Liver (tissue), 9 donors: ENCODE measurements around the gene LRRC8B. TPM values are rescaled to one million over a fixed set of nuclear protein-coding genes. Genes with fewer than 3 reads are reported as not detected.

ENCODE experiments used
- DNase-seq: peaks from one replicate; pipeline ENCODE4 v3.0.0-alpha.2; 2017; ENCODE audit warnings: low spot score
- H3K27ac ChIP-seq, 2 donors: one replicate each; pipeline ENCODE4 v1.7.0; 2013; ENCODE audit warnings: inconsistent platforms in 2 of 2, low read length in 2 of 2, control low read depth in 1 of 2, low read depth in 1 of 2, mild to moderate bottlenecking in 1 of 2
- H3K27me3 ChIP-seq, 4 donors: one replicate each; pipeline versions ENCODE4 v1.6.1 to v1.7.0; 2013; ENCODE audit warnings: low read length in 3 of 4, inconsistent platforms in 1 of 4, mild to moderate bottlenecking in 1 of 4, moderate library complexity in 1 of 4; ENCODE audit not compliant: control insufficient read depth in 4 of 4, insufficient read depth in 4 of 4
- H3K36me3 ChIP-seq, 4 donors: one replicate each; pipeline versions ENCODE4 v1.6.1 to v1.7.0; 2013; ENCODE audit warnings: low read length in 3 of 4, mild to moderate bottlenecking in 3 of 4, low read depth in 1 of 4, moderate library complexity in 1 of 4; ENCODE audit not compliant: control insufficient read depth in 4 of 4, insufficient read depth in 3 of 4
- H3K4me1 ChIP-seq, 4 donors: one replicate each; pipeline versions ENCODE4 v1.6.1 to v1.7.0; 2013; ENCODE audit warnings: low read length in 3 of 4, mild to moderate bottlenecking in 3 of 4, moderate library complexity in 1 of 4; ENCODE audit not compliant: control insufficient read depth in 4 of 4, insufficient read depth in 4 of 4
- H3K4me3 ChIP-seq, 3 donors: one replicate each; pipeline versions ENCODE4 v1.6.1 to v1.7.0; 2013; ENCODE audit warnings: low read length in 3 of 3, control low read depth in 1 of 3, low read depth in 1 of 3, mild to moderate bottlenecking in 1 of 3
- H3K9ac ChIP-seq, 2 donors: one replicate each; pipeline ENCODE4 v1.7.0; 2013; ENCODE audit warnings: low read length in 2 of 2, mild to moderate bottlenecking in 2 of 2, moderate library complexity in 2 of 2, control low read depth in 1 of 2, low read depth in 1 of 2
- H3K9me3 ChIP-seq, 4 donors: one replicate each; pipeline versions ENCODE4 v1.6.1 to v1.7.0; 2013; ENCODE audit warnings: low read length in 3 of 4; ENCODE audit not compliant: control insufficient read depth in 4 of 4
- EGR1 ChIP-seq, 2 donors: IDR thresholded peaks; 2 replicates each; pipeline ENCODE4 v1.6.1; 2016 to 2018; ENCODE audit warnings: antibody characterized with exemption in 2 of 2, low read depth in 2 of 2
- FOXA1 ChIP-seq: IDR thresholded peaks from 2 replicates; pipeline ENCODE4 v1.6.1; 2016; ENCODE audit warnings: antibody characterized with exemption
- FOXA2 ChIP-seq: IDR thresholded peaks from 2 replicates; pipeline ENCODE4 v1.6.1; 2016; ENCODE audit warnings: antibody characterized with exemption
- GABPA ChIP-seq, 2 donors: IDR thresholded peaks in 1 of 2; conservative IDR thresholded peaks in 1 of 2; 2 replicates each; pipeline ENCODE4 v1.6.1; 2016; ENCODE audit warnings: antibody characterized with exemption in 2 of 2, mild to moderate bottlenecking in 1 of 2, moderate library complexity in 1 of 2
- HNF4A ChIP-seq, 2 donors: conservative IDR thresholded peaks; 2 replicates each; pipeline ENCODE4 v1.6.1; 2016; ENCODE audit warnings: antibody characterized with exemption in 2 of 2, mild to moderate bottlenecking in 2 of 2
- HNF4G ChIP-seq: IDR thresholded peaks from 2 replicates; pipeline ENCODE4 v1.6.1; 2016; ENCODE audit warnings: antibody characterized with exemption
- JUND ChIP-seq, 2 donors: IDR thresholded peaks; 2 replicates each; pipeline ENCODE4 v1.6.1; 2016; ENCODE audit warnings: antibody characterized with exemption in 2 of 2
- NR2F2 ChIP-seq: IDR thresholded peaks from 2 replicates; pipeline ENCODE4 v1.6.1; 2016; ENCODE audit warnings: antibody characterized with exemption
- RAD21 ChIP-seq, 2 donors: IDR thresholded peaks; 2 replicates each; pipeline ENCODE4 v1.6.1; 2016; ENCODE audit warnings: antibody characterized with exemption in 2 of 2, mild to moderate bottlenecking in 2 of 2
- RXRA ChIP-seq, 2 donors: IDR thresholded peaks; 2 replicates each; pipeline ENCODE4 v1.6.1; 2017 to 2018; ENCODE audit warnings: antibody characterized with exemption in 2 of 2, mild to moderate bottlenecking in 1 of 2
- SP1 ChIP-seq: IDR thresholded peaks from 2 replicates; pipeline ENCODE4 v1.6.1; 2018; ENCODE audit warnings: antibody characterized with exemption, mild to moderate bottlenecking
- TAF1 ChIP-seq: conservative IDR thresholded peaks from 2 replicates; pipeline ENCODE4 v1.6.1; 2016; ENCODE audit warnings: antibody characterized with exemption, mild to moderate bottlenecking
- YY1 ChIP-seq: IDR thresholded peaks from 2 replicates; pipeline ENCODE4 v1.6.1; 2016; ENCODE audit warnings: antibody characterized with exemption, mild to moderate bottlenecking
- WGBS: extraction: QIAGEN DNeasy Blood & Tissue Kit; methylation state at CpG from one replicate; pipeline ENCODE4 v1.1.7; 2013; 5-methylcytosine and 5-hydroxymethylcytosine counted together
- polyA plus RNA-seq, 2 donors: library from polyadenylated mRNA; stranded (reverse) in 1 of 2; unstranded in 1 of 2; fragments of 200-250 nt in 1 of 2; fragments of >200 nt in 1 of 2; fragmentation: Nextera tagmentation in 1 of 2; extraction: Ambion mirVana in 1 of 2; gene quantifications; one replicate each; pipeline versions ENCODE4 v1.2.1 to v1.2.3, GENCODE V29; 2013 to 2015
- total RNA-seq, 2 donors: library from RNA; depleted of rRNA; stranded (reverse); fragments of >200 nt; gene quantifications; one replicate each; pipeline ENCODE4 v1.2.3, GENCODE V29; 2014
- TF ChIP-seq, protein P1 (sequence below): IDR thresholded peaks from 2 replicates; pipeline ENCODE4 v1.6.1; 2016; ENCODE audit warnings: antibody characterized with exemption, mild to moderate bottlenecking
- TF ChIP-seq, protein P2 (sequence below): IDR thresholded peaks from 2 replicates; pipeline ENCODE4 v1.6.1; 2016; ENCODE audit warnings: antibody characterized with exemption
- TF ChIP-seq, protein P3 (sequence below): fragments of 150-350 bp; IDR thresholded peaks from 2 replicates; pipeline ENCODE4 v1.5.1; 2017; ENCODE audit warnings: improper control_type of control experiment, low read depth, low read length; ENCODE audit not compliant: missing input control
- TF ChIP-seq, protein P4 (sequence below): IDR thresholded peaks from 2 replicates; pipeline ENCODE4 v1.6.1; 2016; ENCODE audit warnings: antibody characterized with exemption
- TF ChIP-seq, protein P5 (sequence below): IDR thresholded peaks from 2 replicates; pipeline ENCODE4 v1.6.1; 2016; ENCODE audit warnings: antibody characterized with exemption
- donor health status: healthy.
- donor health status: healthy.
- donor health status: healthy.
- donor health status: healthy.
- donor health status: healthy.

The LRRC8B gene
- total and polyA plus RNA-seq, 4 donors = 1.2 to 4.3 (median 2.5) TPM

DNA sequence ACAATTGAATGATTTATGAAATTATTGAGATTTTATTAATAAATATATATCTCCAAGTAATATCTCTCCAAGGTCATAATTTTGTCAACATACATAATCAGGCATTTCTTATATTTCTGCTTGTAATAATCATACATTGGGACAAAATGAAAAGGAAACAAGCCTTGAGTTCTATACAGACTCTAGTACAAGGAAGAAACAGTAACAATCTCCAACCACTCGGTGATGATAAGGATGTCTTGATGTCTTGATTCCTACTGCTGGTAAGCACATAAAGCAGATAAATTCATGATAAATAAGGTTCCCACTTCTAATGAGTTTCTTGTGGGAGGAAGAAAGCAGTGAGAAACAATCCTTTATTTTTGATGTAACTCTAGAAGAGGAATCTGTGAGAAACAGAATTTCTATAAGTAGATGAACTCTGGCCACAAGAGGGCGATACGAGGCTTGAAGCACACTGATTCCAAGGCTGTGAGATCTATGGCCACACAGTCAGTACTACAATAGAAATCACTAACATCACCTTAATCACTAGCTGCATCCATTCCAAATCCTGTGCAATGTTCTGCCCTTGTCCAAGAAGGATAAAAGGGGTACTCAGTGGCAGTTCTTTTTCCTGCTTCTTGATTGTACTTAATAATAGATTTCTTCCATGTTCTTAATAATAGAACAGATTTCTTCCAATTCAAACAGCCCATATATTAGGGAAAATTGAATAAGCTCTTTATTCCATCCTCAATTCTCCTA is 41.4 kb upstream of the LRRC8B start (continued):
- TF ChIP-seq, protein P1, sequence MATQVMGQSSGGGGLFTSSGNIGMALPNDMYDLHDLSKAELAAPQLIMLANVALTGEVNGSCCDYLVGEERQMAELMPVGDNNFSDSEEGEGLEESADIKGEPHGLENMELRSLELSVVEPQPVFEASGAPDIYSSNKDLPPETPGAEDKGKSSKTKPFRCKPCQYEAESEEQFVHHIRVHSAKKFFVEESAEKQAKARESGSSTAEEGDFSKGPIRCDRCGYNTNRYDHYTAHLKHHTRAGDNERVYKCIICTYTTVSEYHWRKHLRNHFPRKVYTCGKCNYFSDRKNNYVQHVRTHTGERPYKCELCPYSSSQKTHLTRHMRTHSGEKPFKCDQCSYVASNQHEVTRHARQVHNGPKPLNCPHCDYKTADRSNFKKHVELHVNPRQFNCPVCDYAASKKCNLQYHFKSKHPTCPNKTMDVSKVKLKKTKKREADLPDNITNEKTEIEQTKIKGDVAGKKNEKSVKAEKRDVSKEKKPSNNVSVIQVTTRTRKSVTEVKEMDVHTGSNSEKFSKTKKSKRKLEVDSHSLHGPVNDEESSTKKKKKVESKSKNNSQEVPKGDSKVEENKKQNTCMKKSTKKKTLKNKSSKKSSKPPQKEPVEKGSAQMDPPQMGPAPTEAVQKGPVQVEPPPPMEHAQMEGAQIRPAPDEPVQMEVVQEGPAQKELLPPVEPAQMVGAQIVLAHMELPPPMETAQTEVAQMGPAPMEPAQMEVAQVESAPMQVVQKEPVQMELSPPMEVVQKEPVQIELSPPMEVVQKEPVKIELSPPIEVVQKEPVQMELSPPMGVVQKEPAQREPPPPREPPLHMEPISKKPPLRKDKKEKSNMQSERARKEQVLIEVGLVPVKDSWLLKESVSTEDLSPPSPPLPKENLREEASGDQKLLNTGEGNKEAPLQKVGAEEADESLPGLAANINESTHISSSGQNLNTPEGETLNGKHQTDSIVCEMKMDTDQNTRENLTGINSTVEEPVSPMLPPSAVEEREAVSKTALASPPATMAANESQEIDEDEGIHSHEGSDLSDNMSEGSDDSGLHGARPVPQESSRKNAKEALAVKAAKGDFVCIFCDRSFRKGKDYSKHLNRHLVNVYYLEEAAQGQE = no peak

DNA sequence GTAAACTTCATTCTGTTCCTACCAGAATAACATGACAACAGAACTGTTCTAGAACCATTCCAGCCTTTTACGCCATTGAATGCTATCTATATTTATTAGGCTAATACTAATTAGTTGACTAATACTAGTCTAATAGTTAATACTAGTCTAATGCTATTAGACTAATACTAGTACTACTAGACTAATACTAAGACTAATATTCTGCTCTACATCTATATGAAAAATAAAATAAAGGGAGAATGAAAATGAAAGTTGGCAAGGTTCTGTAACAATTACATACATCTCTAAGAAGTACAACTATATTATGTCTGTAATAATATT is 40.9 kb upstream of the LRRC8B start:
- TF ChIP-seq SP1 = no peak
- TF ChIP-seq FOXA2 = no peak
- TF ChIP-seq HNF4G = no peak
- DNase-seq = no peak
- Histone ChIP-seq H3K4me1 (no peaks in the 10 kb centered on the region), H3K4me3 (no peak overlapping the region), H3K27ac (no peak overlapping the region), H3K27me3 (no peaks in the 10 kb centered on the region), H3K36me3 (no peaks in the 10 kb centered on the region), H3K9me3 (no peaks in the 10 kb centered on the region), H3K9ac (no peak overlapping the region)
- 98% methylated on average over 1 of the region's 1 CpG for WGBS

DNA sequence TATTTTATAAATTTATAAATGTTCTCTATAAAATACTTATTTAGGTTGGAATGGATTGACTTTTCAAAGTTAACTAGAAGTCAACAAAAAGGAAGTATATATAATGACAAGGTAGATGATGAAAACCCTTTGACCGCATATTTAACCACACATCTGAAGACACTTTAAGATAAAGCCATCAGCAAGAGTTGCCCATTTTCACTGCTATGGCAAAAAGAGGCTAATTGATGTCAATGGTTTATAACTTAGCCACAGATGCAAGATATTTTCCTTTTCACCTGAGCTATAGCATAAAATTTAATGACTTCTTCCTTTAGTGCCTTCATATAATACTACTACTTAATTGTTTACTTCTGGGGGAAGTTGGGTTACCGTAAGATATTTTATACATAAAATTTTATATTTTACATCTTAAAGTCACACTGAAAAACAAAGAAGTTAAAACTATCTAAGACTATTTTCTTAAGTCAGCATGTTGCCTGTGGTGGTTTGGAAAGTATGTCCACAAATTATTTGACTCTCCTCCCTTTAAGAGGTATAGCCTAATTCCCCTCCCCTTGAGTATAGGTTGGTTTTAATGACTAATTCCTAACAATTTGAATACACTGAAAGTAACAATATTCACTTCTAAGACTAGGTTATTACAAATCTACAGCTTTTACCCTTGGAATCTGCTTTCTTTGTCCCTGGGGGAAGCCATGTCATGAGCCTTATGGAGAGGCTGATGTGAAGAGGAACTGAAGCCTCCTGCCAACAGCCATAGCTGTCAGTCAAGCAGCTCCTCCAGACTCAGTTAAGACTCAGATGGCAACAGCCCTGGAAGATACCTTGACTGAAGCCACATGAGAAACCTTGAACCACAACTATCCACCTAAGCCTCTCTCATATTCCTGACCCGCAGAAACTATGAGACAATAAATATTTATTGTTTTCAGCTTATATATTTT is 40.3 kb upstream of the LRRC8B start:
- H3K27ac ChIP-seq = no peak overlapping the region
- no peaks in the 10 kb centered on the region for H3K4me1 ChIP-seq
- DNase-seq = no peak
- no peaks in the 10 kb centered on the region for H3K27me3 ChIP-seq
- no peaks in the 10 kb centered on the region for H3K36me3 ChIP-seq
- no peak overlapping the region for H3K9ac ChIP-seq
- 61% methylated on average over 3 of the region's 3 CpGs for WGBS
- no peaks in the 10 kb centered on the region for H3K9me3 ChIP-seq
- no peak overlapping the region for H3K4me3 ChIP-seq
- TF ChIP-seq SP1 = no peak
- TF ChIP-seq TAF1 = no peak
- TF ChIP-seq, protein P2, sequence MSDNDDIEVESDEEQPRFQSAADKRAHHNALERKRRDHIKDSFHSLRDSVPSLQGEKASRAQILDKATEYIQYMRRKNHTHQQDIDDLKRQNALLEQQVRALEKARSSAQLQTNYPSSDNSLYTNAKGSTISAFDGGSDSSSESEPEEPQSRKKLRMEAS = no peak
- TF ChIP-seq, protein P3, sequence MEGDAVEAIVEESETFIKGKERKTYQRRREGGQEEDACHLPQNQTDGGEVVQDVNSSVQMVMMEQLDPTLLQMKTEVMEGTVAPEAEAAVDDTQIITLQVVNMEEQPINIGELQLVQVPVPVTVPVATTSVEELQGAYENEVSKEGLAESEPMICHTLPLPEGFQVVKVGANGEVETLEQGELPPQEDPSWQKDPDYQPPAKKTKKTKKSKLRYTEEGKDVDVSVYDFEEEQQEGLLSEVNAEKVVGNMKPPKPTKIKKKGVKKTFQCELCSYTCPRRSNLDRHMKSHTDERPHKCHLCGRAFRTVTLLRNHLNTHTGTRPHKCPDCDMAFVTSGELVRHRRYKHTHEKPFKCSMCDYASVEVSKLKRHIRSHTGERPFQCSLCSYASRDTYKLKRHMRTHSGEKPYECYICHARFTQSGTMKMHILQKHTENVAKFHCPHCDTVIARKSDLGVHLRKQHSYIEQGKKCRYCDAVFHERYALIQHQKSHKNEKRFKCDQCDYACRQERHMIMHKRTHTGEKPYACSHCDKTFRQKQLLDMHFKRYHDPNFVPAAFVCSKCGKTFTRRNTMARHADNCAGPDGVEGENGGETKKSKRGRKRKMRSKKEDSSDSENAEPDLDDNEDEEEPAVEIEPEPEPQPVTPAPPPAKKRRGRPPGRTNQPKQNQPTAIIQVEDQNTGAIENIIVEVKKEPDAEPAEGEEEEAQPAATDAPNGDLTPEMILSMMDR = no peak
- no peak for TF ChIP-seq NR2F2
- TF ChIP-seq, protein P4, sequence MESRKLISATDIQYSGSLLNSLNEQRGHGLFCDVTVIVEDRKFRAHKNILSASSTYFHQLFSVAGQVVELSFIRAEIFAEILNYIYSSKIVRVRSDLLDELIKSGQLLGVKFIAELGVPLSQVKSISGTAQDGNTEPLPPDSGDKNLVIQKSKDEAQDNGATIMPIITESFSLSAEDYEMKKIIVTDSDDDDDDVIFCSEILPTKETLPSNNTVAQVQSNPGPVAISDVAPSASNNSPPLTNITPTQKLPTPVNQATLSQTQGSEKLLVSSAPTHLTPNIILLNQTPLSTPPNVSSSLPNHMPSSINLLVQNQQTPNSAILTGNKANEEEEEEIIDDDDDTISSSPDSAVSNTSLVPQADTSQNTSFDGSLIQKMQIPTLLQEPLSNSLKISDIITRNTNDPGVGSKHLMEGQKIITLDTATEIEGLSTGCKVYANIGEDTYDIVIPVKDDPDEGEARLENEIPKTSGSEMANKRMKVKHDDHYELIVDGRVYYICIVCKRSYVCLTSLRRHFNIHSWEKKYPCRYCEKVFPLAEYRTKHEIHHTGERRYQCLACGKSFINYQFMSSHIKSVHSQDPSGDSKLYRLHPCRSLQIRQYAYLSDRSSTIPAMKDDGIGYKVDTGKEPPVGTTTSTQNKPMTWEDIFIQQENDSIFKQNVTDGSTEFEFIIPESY = no peak
- TF ChIP-seq FOXA2 = no peak
- no peak for TF ChIP-seq HNF4G
- TF ChIP-seq YY1 = no peak
- no peak for TF ChIP-seq RXRA (IDR thresholded peaks at IDR 0.05)
- no peak for TF ChIP-seq HNF4A (conservative IDR thresholded peaks at IDR 0.05)
- TF ChIP-seq RAD21 (IDR thresholded peaks at IDR 0.05) = no peak
- TF ChIP-seq FOXA1 = no peak
- TF ChIP-seq EGR1 (IDR thresholded peaks at IDR 0.05; ENCODE audit: low read depth in 2 of 2) = no peak
- TF ChIP-seq GABPA (IDR thresholded peaks at IDR 0.05 in 1 of 2, conservative IDR thresholded peaks at IDR 0.05 in 1 of 2) = no peak
- TF ChIP-seq, protein P5, sequence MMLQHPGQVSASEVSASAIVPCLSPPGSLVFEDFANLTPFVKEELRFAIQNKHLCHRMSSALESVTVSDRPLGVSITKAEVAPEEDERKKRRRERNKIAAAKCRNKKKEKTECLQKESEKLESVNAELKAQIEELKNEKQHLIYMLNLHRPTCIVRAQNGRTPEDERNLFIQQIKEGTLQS = no peak
- TF ChIP-seq JUND (IDR thresholded peaks at IDR 0.05) = no peak
